ENCODE data around the gene FARP2. TPM values are rescaled to one million over a fixed set of nuclear protein-coding genes. Genes with fewer than 3 reads are reported as not detected.

The FARP2 gene
- total RNA-seq, 1 experiment from 2014 or later, result 29.9 TPM

GRCh38 chr2:241310917-241311566 lies 45.0 kb upstream of the FARP2 start:
- no peaks in the 10 kb centered on the region for H3K9me2 ChIP-seq (replicated peaks; ENCODE audit: low read length)
- H3K9ac ChIP-seq (ENCODE audit: low read length), result no peak overlapping the region
- no peaks in the 10 kb centered on the region for H3K9me3 ChIP-seq (ENCODE audit: low read length)
- H3F3A ChIP-seq (ENCODE audit: low read length, unreplicated experiment), result no peaks in the 10 kb centered on the region
- H2AFZ ChIP-seq (ENCODE audit: low read length), result no peak overlapping the region
- ChIA-PET POLR2A (ENCODE audit: unreplicated experiment) (no interaction called here), CTCF (no interaction called here)
- H3K79me2 ChIP-seq (ENCODE audit: low read length), result peaks cover 92% of the 10 kb centered on the region
- intact Hi-C loops (cut with micrococcal nuclease), result no loop called here
- peaks cover 22% of the 10 kb centered on the region for H3K4me1 ChIP-seq (ENCODE audit: insufficient read depth, low read length)
- H3K27ac ChIP-seq (ENCODE audit: low read length), result no peak overlapping the region
- H4K20me1 ChIP-seq (ENCODE audit: low read length), result peaks cover 23% of the 10 kb centered on the region
- TF ChIP-seq EZH2phosphoT487 (IDR thresholded peaks at IDR 0.05; ENCODE audit: borderline replicate concordance, low read length) (no peak), CTCF (conservative IDR thresholded peaks at IDR 0.05; ENCODE audit: low read depth, low read length) (no peak), EZH2 (IDR thresholded peaks at IDR 0.05; ENCODE audit: low read length, unreplicated experiment) (no peak)
- H3K4me2 ChIP-seq (ENCODE audit: low read length), result no peak overlapping the region
- ATAC-seq, result no peak
- H3K36me3 ChIP-seq (ENCODE audit: low read depth, low read length), result no peaks in the 10 kb centered on the region; the same call in 1 of the 2 replicates
- no peak overlapping the region for H3K4me3 ChIP-seq (ENCODE audit: low read length)
- H3K27me3 ChIP-seq (ENCODE audit: low read length), result no peaks in the 10 kb centered on the region
- no TSS peak for BruUV-seq (replicated peaks)
- DNase-seq, result no peak

- CTCF ChIA-PET, result no interaction called here
- Histone ChIP-seq H3K9me2 (replicated peaks; ENCODE audit: low read length) (no peaks in the 10 kb centered on the region), H4K20me1 (ENCODE audit: low read length) (peaks cover 29% of the 10 kb centered on the region), H3K4me3 (ENCODE audit: low read length) (no peak overlapping the region), H3K27ac (ENCODE audit: low read length) (no peak overlapping the region), H3K4me2 (ENCODE audit: low read length) (no peak overlapping the region), H3K79me2 (ENCODE audit: low read length) (peaks cover 92% of the 10 kb centered on the region), H3K9ac (ENCODE audit: low read length) (no peak overlapping the region), H3F3A (ENCODE audit: low read length, unreplicated experiment) (no peaks in the 10 kb centered on the region), H3K4me1 (ENCODE audit: insufficient read depth, low read length) (peaks cover 26% of the 10 kb centered on the region), H3K9me3 (ENCODE audit: low read length) (no peaks in the 10 kb centered on the region), H3K36me3 (ENCODE audit: low read depth, low read length) (no peaks in the 10 kb centered on the region; the same call in 1 of the 2 replicates), H3K27me3 (ENCODE audit: low read length) (no peaks in the 10 kb centered on the region), H2AFZ (ENCODE audit: low read length) (no peak overlapping the region)
- intact Hi-C loops (cut with micrococcal nuclease), result no loop called here
- no peak for ATAC-seq
- BruUV-seq (replicated peaks), result no TSS peak
- no peak for TF ChIP-seq EZH2phosphoT487 (IDR thresholded peaks at IDR 0.05; ENCODE audit: borderline replicate concordance, low read length)
- TF ChIP-seq CTCF (conservative IDR thresholded peaks at IDR 0.05; ENCODE audit: low read depth, low read length), result no peak
- TF ChIP-seq EZH2 (IDR thresholded peaks at IDR 0.05; ENCODE audit: low read length, unreplicated experiment), result no peak
- POLR2A ChIA-PET (ENCODE audit: unreplicated experiment), result no interaction called here
- no peak for DNase-seq
Observed at GRCh38 chr2:241312082-241312481, 44.0 kb upstream of the FARP2 start.

GRCh38 chr2:241313543-241314095 lies 42.5 kb upstream of the FARP2 start:
- no peak overlapping the region for H3K27ac ChIP-seq (ENCODE audit: low read length)
- H3K79me2 ChIP-seq (ENCODE audit: low read length), result peaks cover 92% of the 10 kb centered on the region
- H3K36me3 ChIP-seq (ENCODE audit: low read depth, low read length), result peaks cover 3% of the 10 kb centered on the region; the same call in 1 of the 2 replicates
- ChIA-PET POLR2A (ENCODE audit: unreplicated experiment) (no interaction called here), CTCF (no interaction called here)
- BruUV-seq (replicated peaks), result no TSS peak
- peak overlapping the region; percentile 93 for H3K4me2 ChIP-seq (ENCODE audit: low read length)
- H3K27me3 ChIP-seq (ENCODE audit: low read length), result no peaks in the 10 kb centered on the region
- H2AFZ ChIP-seq (ENCODE audit: low read length), result no peak overlapping the region
- H3K9me2 ChIP-seq (replicated peaks; ENCODE audit: low read length), result no peaks in the 10 kb centered on the region
- DNase-seq, result no peak
- peak overlapping the region; percentile 86 for H3K4me3 ChIP-seq (ENCODE audit: low read length)
- no peak for TF ChIP-seq EZH2 (IDR thresholded peaks at IDR 0.05; ENCODE audit: low read length, unreplicated experiment)
- TF ChIP-seq EZH2phosphoT487 (IDR thresholded peaks at IDR 0.05; ENCODE audit: borderline replicate concordance, low read length), result no peak
- TF ChIP-seq CTCF (conservative IDR thresholded peaks at IDR 0.05; ENCODE audit: low read depth, low read length), result no peak
- H3K4me1 ChIP-seq (ENCODE audit: insufficient read depth, low read length), result peaks cover 40% of the 10 kb centered on the region
- ATAC-seq, result no peak
- intact Hi-C loops (cut with micrococcal nuclease), result loop anchor here (2.0 kb wide), 1 partner anchor 41 kb away; no protein-coding TSS in a partner anchor
- H3F3A ChIP-seq (ENCODE audit: low read length, unreplicated experiment), result no peaks in the 10 kb centered on the region
- no peaks in the 10 kb centered on the region for H3K9me3 ChIP-seq (ENCODE audit: low read length)
- H3K9ac ChIP-seq (ENCODE audit: low read length), result peak overlapping the region; percentile 100; the same call in 1 of the 2 replicates
- peaks cover 33% of the 10 kb centered on the region for H4K20me1 ChIP-seq (ENCODE audit: low read length)

Data from PC-3 (cell line).